Stimulated activated CD4-positive, alpha-beta T cell treated with anti-CD3 and anti-CD28 coated beads, Interleukin-4, amount 100 ng/mL, for 48 hours (primary cell): ENCODE measurements around the gene EMD.
A peak's percentile ranks its signal among the peaks of the same experiment; 100 is the strongest.

Experiments used
- DNase-seq, 2 donors: peaks; one replicate each; pipeline ENCODE4 v3.0.0-alpha.2; 2020; ENCODE audit warnings: low read depth in 2 of 2

The EMD gene

GRCh38 chrX:154419189-154419588 lies 40.1 kb downstream of the EMD start:
- DNase-seq = no peak

- no peak for DNase-seq
These were observed 40.8 kb downstream of the EMD start for GRCh38 chrX:154419688-154420401.

- DNase-seq = no peak
These were observed 41.3 kb downstream of the EMD start for GRCh38 chrX:154420402-154420756.

GRCh38 chrX:154426916-154427770 lies 48.0 kb downstream of the EMD start:
- DNase-seq = no peak

- DNase-seq = peak; percentile 78 to 84
These were observed 49.4 kb downstream of the EMD start, which contains the start of gene ATP6AP1 for GRCh38 chrX:154428176-154429171. TSS of gene ATP6AP1 (plus strand) at chrX:154428677. CDS start at chrX:154428693, 16 bp downstream.

- no peak for DNase-seq
These were observed 50.6 kb downstream of the EMD start for GRCh38 chrX:154429711-154430110.

GRCh38 chrX:154430479-154430878 lies 51.4 kb downstream of the EMD start:
- no peak for DNase-seq

- no peak for DNase-seq
These were observed 51.8 kb downstream of the EMD start for GRCh38 chrX:154430916-154431315.
